HepG2 (cell line): ENCODE measurements around the gene G6PC3. TPM values are rescaled to one million over a fixed set of nuclear protein-coding genes. Genes with fewer than 3 reads are reported as not detected.

Experiments used
- ARID3A ChIP-seq: IDR thresholded peaks from 2 replicates; pipeline ENCODE4 v1.6.1; 2012; ENCODE audit warnings: low read depth, low read length, improper control_type of control experiment
- HNF4A ChIP-seq: sonication (generic); formaldehyde crosslinking; IDR thresholded peaks from 2 replicates; pipeline ENCODE4 v1.4.0; 2020; ENCODE audit warnings: missing genetic modification reagents
- SP2 ChIP-seq: sonication (generic); formaldehyde crosslinking; IDR thresholded peaks from 2 replicates; pipeline ENCODE4 v1.5.1; 2020; ENCODE audit warnings: mild to moderate bottlenecking, missing genetic modification reagents
- TOPORS ChIP-seq: sonication (generic); formaldehyde crosslinking; IDR thresholded peaks from 2 replicates; pipeline ENCODE4 v1.8.0; 2023; ENCODE audit warnings: mild to moderate bottlenecking, missing genetic modification reagents
- ZBTB3 ChIP-seq: sonication (generic); formaldehyde crosslinking; IDR thresholded peaks from 2 replicates; pipeline ENCODE4 v1.4.0; 2020; ENCODE audit warnings: low read depth, mild to moderate bottlenecking, moderate library complexity, missing genetic modification reagents, borderline replicate concordance
- ZNF318 ChIP-seq: sonication (generic); formaldehyde crosslinking; IDR thresholded peaks from 2 replicates; pipeline ENCODE4 v1.4.0; 2020; ENCODE audit warnings: mild to moderate bottlenecking, missing genetic modification reagents
- ZNF407 ChIP-seq: sonication (generic); formaldehyde crosslinking; IDR thresholded peaks from one replicate; pipeline ENCODE4 v1.5.1; 2020; ENCODE audit warnings: mild to moderate bottlenecking, missing genetic modification reagents; ENCODE audit errors: not compliant biosample characterization
- ZNF468 ChIP-seq: sonication (generic); formaldehyde crosslinking; IDR thresholded peaks from 2 replicates; pipeline ENCODE4 v1.8.0; 2022; ENCODE audit warnings: mild to moderate bottlenecking, moderate library complexity, missing genetic modification reagents
- ZNF543 ChIP-seq: sonication (generic); formaldehyde crosslinking; IDR thresholded peaks from 2 replicates; pipeline ENCODE4 v1.4.0; 2020; ENCODE audit warnings: mild to moderate bottlenecking, missing genetic modification reagents
- ZSCAN9 ChIP-seq: IDR thresholded peaks from 2 replicates; pipeline ENCODE4 v1.6.1; 2016; ENCODE audit warnings: borderline replicate concordance
- polyA plus RNA-seq, 8 experiments: library from polyadenylated mRNA; depleted of rRNA in 3 of 8; stranded (reverse) in 7 of 8; unstranded in 1 of 8; fragments of >200 nt; fragmentation: Illumina TruSeq in 4 of 8; extraction: Trizol in 4 of 8; gene quantifications; 2 replicates each; pipeline versions ENCODE4 v1.2.1 to v1.2.3, GENCODE V29; 2011 to 2016; ENCODE audit warnings: low read depth in 4 of 8, missing spikeins in 1 of 8, mixed read lengths in 1 of 8; ENCODE audit not compliant: insufficient read depth in 1 of 8
- total RNA-seq, 5 experiments: library from RNA; depleted of rRNA; stranded (reverse); fragments of >200 nt; fragmentation: Illumina TruSeq; extraction: Trizol; gene quantifications; 2 replicates each; pipeline ENCODE4 v1.2.3, GENCODE V29; 2016; ENCODE audit warnings: low read depth in 1 of 5

The G6PC3 gene
- total and polyA plus RNA-seq, 2 of the 13 experiments (the other 11 are each of a cell fraction or from before 2014, with no cell fraction given), result 38.5 to 75.8 TPM

GRCh38 chr17:44066204-44066930 lies 4.2 kb upstream of the G6PC3 start, which contains the start of gene LSM12 (continued):
- TF ChIP-seq ZNF318 (CRISPR knock-in tag) (0 out of 2 replicates have a peak, but pooled peaks have one; percentile 53), ZNF468 (no peak), ZBTB3 (peak; percentile 90; the same call in 1 of the 2 replicates), TOPORS (CRISPR knock-in tag) (peak; percentile 62; the same call in 1 of the 2 replicates), ZNF543 (CRISPR knock-in tag) (peak; percentile 85), HNF4A (CRISPR knock-in tag) (no peak), ARID3A (peak; percentile 67), ZSCAN9 (CRISPR knock-in tag) (0 out of 2 replicates have a peak, but pooled peaks have one; percentile 38), SP2 (CRISPR knock-in tag) (peak; percentile 16; the same call in 1 of the 2 replicates), ZNF407 (peak; percentile 6)
